Neuronal stem cell (in vitro differentiated cells): ENCODE results near the gene ZIK1. TPM values are rescaled to one million over a fixed set of nuclear protein-coding genes. Genes with fewer than 3 reads are reported as not detected.

Experiments
- DNase-seq: peaks from one replicate; pipeline ENCODE4 v3.0.0-alpha.2; 2013; ENCODE audit warnings: low spot score
- H2AFZ ChIP-seq: one replicate; pipeline ENCODE4 v1.6.1; 2013; ENCODE audit warnings: mild to moderate bottlenecking, low read length, inconsistent platforms
- H2AK5ac ChIP-seq: 2 replicates; pipeline ENCODE4 v1.6.1; 2013; ENCODE audit warnings: low read depth, mild to moderate bottlenecking, inconsistent platforms, low read length, moderate library complexity, mixed read lengths
- H2BK120ac ChIP-seq: 2 replicates; pipeline ENCODE4 v1.6.1; 2013; ENCODE audit warnings: low read depth, mild to moderate bottlenecking, inconsistent platforms, low read length, moderate library complexity, mixed read lengths
- H2BK12ac ChIP-seq: one replicate; pipeline ENCODE4 v1.6.1; 2013; ENCODE audit warnings: low read length, inconsistent platforms
- H2BK15ac ChIP-seq: 2 replicates; pipeline ENCODE4 v1.6.1; 2013; ENCODE audit warnings: mild to moderate bottlenecking, low read length, inconsistent platforms, mixed read lengths
- H2BK5ac ChIP-seq: one replicate; pipeline ENCODE4 v1.6.1; 2013; ENCODE audit warnings: inconsistent platforms, mild to moderate bottlenecking, low read length, moderate library complexity
- H3K14ac ChIP-seq: one replicate; pipeline ENCODE4 v1.6.1; 2013; ENCODE audit warnings: low read length, inconsistent platforms
- H3K18ac ChIP-seq: 2 replicates; pipeline ENCODE4 v1.6.1; 2013; ENCODE audit warnings: low read length, inconsistent platforms
- H3K23ac ChIP-seq: 2 replicates; pipeline ENCODE4 v1.6.1; 2013; ENCODE audit warnings: low read depth, mild to moderate bottlenecking, mixed read lengths, low read length, inconsistent platforms; ENCODE audit not compliant: poor library complexity
- H3K27ac ChIP-seq: replicated peaks from 3 replicates; pipeline ENCODE4 v1.5.1; 2013; ENCODE audit warnings: low read length, inconsistent platforms
- H3K27me3 ChIP-seq, 3 experiments: 2 replicates each; pipeline ENCODE4 v1.6.1; 2013; ENCODE audit warnings: low read length in 3 of 3, mild to moderate bottlenecking in 2 of 3, inconsistent platforms in 1 of 3, low read depth in 1 of 3, mixed read lengths in 1 of 3, moderate library complexity in 1 of 3; ENCODE audit not compliant: control insufficient read depth in 3 of 3, insufficient read depth in 3 of 3
- H3K36me3 ChIP-seq, 2 donors: replicated peaks in 1 of 2; 2 replicates each; pipeline ENCODE4 v1.6.1; 2013; ENCODE audit warnings: low read length in 2 of 2; ENCODE audit not compliant: control insufficient read depth in 2 of 2, insufficient read depth in 2 of 2
- H3K4ac ChIP-seq: 2 replicates; pipeline ENCODE4 v1.6.1; 2013; ENCODE audit warnings: inconsistent platforms, mild to moderate bottlenecking, low read length, moderate library complexity
- H3K4me1 ChIP-seq, 2 donors: 1 replicate in 1 of 2; 2 replicates in 1 of 2; pipeline ENCODE4 v1.6.1; 2013; ENCODE audit warnings: low read length in 2 of 2, low read depth in 1 of 2; ENCODE audit not compliant: control insufficient read depth in 2 of 2, insufficient read depth in 1 of 2
- H3K4me2 ChIP-seq: one replicate; pipeline ENCODE4 v1.6.1; 2013; ENCODE audit warnings: mild to moderate bottlenecking, low read length, inconsistent platforms; ENCODE audit not compliant: insufficient read depth, poor library complexity, severe bottlenecking
- H3K4me3 ChIP-seq, 2 donors: 2 replicates each; pipeline ENCODE4 v1.5.1; 2013; ENCODE audit warnings: low read length in 2 of 2, mild to moderate bottlenecking in 2 of 2, inconsistent platforms in 1 of 2, moderate library complexity in 1 of 2
- H3K79me1 ChIP-seq: one replicate; pipeline ENCODE4 v1.6.1; 2013; ENCODE audit warnings: low read depth, mild to moderate bottlenecking, inconsistent platforms, low read length, moderate library complexity
- H3K9ac ChIP-seq: one replicate; pipeline ENCODE4 v1.6.1; 2013; ENCODE audit warnings: mild to moderate bottlenecking, low read depth, low read length, inconsistent platforms; ENCODE audit not compliant: poor library complexity
- H3K9me3 ChIP-seq, 2 donors: replicated peaks in 1 of 2; 2 replicates each; pipeline versions ENCODE3 to v1.6.1; 2013; ENCODE audit warnings: low read length in 2 of 2, mild to moderate bottlenecking in 2 of 2, inconsistent platforms in 1 of 2, low read depth in 1 of 2, mixed read lengths in 1 of 2, moderate library complexity in 1 of 2; ENCODE audit not compliant: control insufficient read depth in 2 of 2, insufficient read depth in 1 of 2
- H4K8ac ChIP-seq: one replicate; pipeline ENCODE4 v1.6.1; 2013; ENCODE audit warnings: low read depth, mild to moderate bottlenecking, inconsistent platforms, low read length, moderate library complexity
- H4K91ac ChIP-seq: one replicate; pipeline ENCODE4 v1.6.1; 2013; ENCODE audit warnings: low read length, low read depth, mild to moderate bottlenecking, inconsistent platforms; ENCODE audit not compliant: poor library complexity
- WGBS, 2 donors: extraction: QIAGEN DNeasy Blood & Tissue Kit; methylation state at CpG; one replicate each; pipeline ENCODE4 v1.1.7; 2013; ENCODE audit warnings: missing lambda C conversion rate in 2 of 2, mixed read lengths in 1 of 2; ENCODE audit not compliant: insufficient read length in 2 of 2, insufficient replicate concordance in 1 of 2; ENCODE audit errors: extremely low coverage in 2 of 2; 5-methylcytosine and 5-hydroxymethylcytosine counted together
- polyA plus RNA-seq, 2 experiments: library from polyadenylated mRNA; stranded (reverse); fragments of 200-250 nt; gene quantifications; one replicate each; pipeline ENCODE4 v1.2.3, GENCODE V29; 2013

The ZIK1 gene
- polyA plus RNA-seq (2013, experiment 1 of 2), result 14.4 TPM
- polyA plus RNA-seq (2013, experiment 2 of 2), result 14.8 TPM

DNA sequence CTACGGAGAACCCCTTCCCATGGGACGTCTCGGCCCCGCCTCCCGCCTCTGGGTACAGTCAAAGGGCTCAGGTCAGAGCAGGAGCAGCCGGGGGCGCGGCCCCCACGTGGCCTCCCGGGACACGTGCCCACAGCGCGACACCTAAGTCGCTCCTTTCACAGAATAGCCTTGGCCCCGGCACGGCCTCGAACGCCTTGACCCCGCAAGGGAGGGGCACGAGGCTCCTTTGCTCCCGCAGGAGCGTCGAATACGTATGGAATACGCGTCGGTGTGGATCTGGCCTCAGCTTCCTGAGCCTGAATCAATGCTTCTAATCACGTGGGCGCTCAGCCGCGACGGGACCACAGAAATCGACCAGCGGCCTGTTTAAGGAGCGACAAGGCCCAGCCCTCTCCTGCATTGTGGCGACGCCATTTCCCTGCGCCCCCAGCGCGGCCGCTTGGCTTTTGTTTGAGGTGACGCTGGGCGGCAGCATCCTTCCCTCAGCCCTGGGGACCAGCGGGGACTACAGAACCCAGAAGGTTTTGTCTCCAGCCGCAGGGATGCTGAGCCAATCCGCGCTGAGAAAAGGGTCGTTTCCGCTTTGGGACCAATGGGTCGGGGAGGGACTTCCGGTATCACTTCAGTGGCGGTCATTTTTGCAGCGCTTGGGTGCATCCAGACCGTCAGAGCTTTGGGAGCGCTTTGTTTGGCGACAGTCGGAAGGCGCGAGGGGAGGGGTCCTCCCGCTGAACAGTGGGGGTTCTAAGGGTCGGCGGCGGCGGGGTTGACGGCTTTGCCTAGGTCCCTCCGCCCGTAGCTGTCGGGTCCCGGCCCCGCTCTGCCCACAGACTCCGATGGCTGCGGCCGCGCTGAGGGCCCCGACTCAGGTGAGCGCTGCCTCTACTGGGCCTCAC lies at the start of gene ZIK1:
ZIK1 (plus strand) TSS at position 625 of the 896 bp plus-strand sequence; CDS start at position 837, 212 bp downstream.
- H3K79me1 ChIP-seq, result peaks cover 10% of the 10 kb centered on the region
- peaks cover 41 to 62% of the 10 kb centered on the region in 2 donors for H3K9me3 ChIP-seq
- H2BK15ac ChIP-seq, result peak within 1 kb of the TSS; percentile 2
- peak within 1 kb of the TSS; percentile 31 for H4K91ac ChIP-seq
- peak within 1 kb of the TSS; percentile 13 for H3K4ac ChIP-seq
- DNase-seq, result peak; percentile 95
- peak within 1 kb of the TSS; percentile 62 for H2BK5ac ChIP-seq
- H2BK12ac ChIP-seq, result peak within 1 kb of the TSS; percentile 53
- peak within 1 kb of the TSS; percentile 90 for H3K9ac ChIP-seq
- H3K36me3 ChIP-seq, result peaks cover 26 to 40% of the 10 kb centered on the region in 2 donors
- peaks cover 5 to 11% of the 10 kb centered on the region in 2 donors for H3K4me1 ChIP-seq
- H3K23ac ChIP-seq, result peak within 1 kb of the TSS; percentile 31
- H4K8ac ChIP-seq, result peak within 1 kb of the TSS; percentile 77
- peaks cover 0 to 2% (median 0%) of the 10 kb centered on the region in 3 experiments for H3K27me3 ChIP-seq
- peak within 1 kb of the TSS; percentile 11 for H3K27ac ChIP-seq
- H2AFZ ChIP-seq, result peak within 1 kb of the TSS; percentile 97
- peak within 1 kb of the TSS; percentile 98 for H2AK5ac ChIP-seq
- H3K18ac ChIP-seq, result peak within 1 kb of the TSS; percentile 90
- no peak within 1 kb of the TSS for H2BK120ac ChIP-seq
- peak within 1 kb of the TSS; percentile 83 to 96 for H3K4me3 ChIP-seq
- peak within 1 kb of the TSS; percentile 82 for H3K4me2 ChIP-seq
- WGBS, 2 donors, result no CpG with 5 or more reads among the region's 76 CpGs
- H3K14ac ChIP-seq, result peak within 1 kb of the TSS; percentile 50

DNA sequence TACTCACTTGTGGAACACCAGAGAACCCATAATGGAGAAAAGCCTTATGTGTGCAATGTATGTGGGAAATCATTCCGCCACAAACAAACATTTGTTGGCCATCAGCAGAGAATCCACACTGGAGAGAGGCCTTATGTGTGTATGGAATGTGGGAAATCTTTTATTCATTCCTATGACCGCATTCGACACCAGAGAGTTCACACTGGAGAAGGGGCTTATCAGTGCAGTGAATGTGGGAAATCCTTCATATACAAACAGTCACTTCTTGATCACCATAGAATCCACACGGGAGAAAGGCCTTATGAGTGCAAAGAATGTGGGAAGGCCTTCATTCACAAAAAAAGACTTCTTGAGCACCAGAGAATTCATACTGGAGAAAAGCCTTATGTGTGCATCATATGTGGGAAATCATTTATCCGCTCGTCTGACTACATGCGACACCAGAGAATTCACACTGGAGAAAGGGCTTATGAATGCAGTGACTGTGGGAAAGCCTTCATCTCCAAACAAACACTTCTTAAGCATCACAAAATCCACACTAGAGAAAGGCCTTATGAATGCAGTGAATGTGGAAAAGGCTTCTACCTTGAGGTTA lies 45.9 kb upstream of the ZIK1 start:
- Histone ChIP-seq H2BK5ac (no peak overlapping the region), H3K27me3 (no peaks in the 10 kb centered on the region), H3K18ac (no peak overlapping the region), H3K9ac (no peak overlapping the region), H3K79me1 (peaks cover 2% of the 10 kb centered on the region), H2AK5ac (no peak overlapping the region), H3K4ac (no peak overlapping the region), H3K4me3 (no peak overlapping the region), H3K9me3 (peaks cover 57 to 98% of the 10 kb centered on the region in 2 donors), H2AFZ (no peak overlapping the region), H3K4me1 (no peaks in the 10 kb centered on the region), H3K4me2 (no peak overlapping the region), H2BK15ac (no peak overlapping the region), H2BK120ac (no peak overlapping the region), H4K91ac (no peak overlapping the region), H3K27ac (no peak overlapping the region), H2BK12ac (no peak overlapping the region), H3K14ac (no peak overlapping the region), H4K8ac (no peak overlapping the region), H3K23ac (no peak overlapping the region), H3K36me3 (peaks cover 49 to 99% of the 10 kb centered on the region in 2 donors)
- DNase-seq, result no peak
- WGBS, 2 donors, result no CpG with 5 or more reads among the region's 7 CpGs

DNA sequence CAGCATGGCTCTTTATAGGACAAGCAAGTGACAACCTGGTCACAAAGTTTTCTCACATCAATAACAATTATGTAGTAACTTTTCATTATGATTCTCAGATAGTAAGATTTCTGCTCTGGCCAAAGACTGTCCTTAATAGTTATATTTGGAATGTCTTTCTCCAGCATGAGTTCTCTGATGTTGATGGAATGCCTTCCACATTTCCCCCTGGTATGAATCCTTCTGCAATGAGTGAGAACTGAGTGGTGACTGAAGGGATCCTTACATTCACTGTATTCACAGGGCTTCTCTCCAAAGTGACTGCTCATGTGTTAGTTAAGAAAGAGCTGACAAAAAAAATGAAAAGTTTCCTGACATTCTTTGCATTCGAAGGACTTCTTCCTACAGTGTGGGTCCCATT lies 37.4 kb upstream of the ZIK1 start:
- H3K4me3 ChIP-seq, result no peak overlapping the region
- no peaks in the 10 kb centered on the region for H3K27me3 ChIP-seq
- H2BK120ac ChIP-seq, result no peak overlapping the region
- H3K36me3 ChIP-seq, result peaks cover 48 to 100% of the 10 kb centered on the region in 2 donors
- no peak overlapping the region for H3K23ac ChIP-seq
- no peak overlapping the region for H3K4ac ChIP-seq
- DNase-seq, result no peak
- no peak overlapping the region for H3K18ac ChIP-seq
- no peak overlapping the region for H2BK12ac ChIP-seq
- peaks cover 50 to 92% of the 10 kb centered on the region in 2 donors for H3K9me3 ChIP-seq
- H2AFZ ChIP-seq, result no peak overlapping the region
- no peak overlapping the region for H2BK5ac ChIP-seq
- H3K9ac ChIP-seq, result no peak overlapping the region
- H3K4me1 ChIP-seq, result no peaks in the 10 kb centered on the region
- H2BK15ac ChIP-seq, result no peak overlapping the region
- H3K79me1 ChIP-seq, result no peaks in the 10 kb centered on the region
- no peak overlapping the region for H3K4me2 ChIP-seq
- H4K8ac ChIP-seq, result no peak overlapping the region
- WGBS, 2 donors, result no CpG with 5 or more reads among the region's 1 CpG
- no peak overlapping the region for H2AK5ac ChIP-seq
- H4K91ac ChIP-seq, result no peak overlapping the region
- H3K14ac ChIP-seq, result no peak overlapping the region
- no peak overlapping the region for H3K27ac ChIP-seq

DNA sequence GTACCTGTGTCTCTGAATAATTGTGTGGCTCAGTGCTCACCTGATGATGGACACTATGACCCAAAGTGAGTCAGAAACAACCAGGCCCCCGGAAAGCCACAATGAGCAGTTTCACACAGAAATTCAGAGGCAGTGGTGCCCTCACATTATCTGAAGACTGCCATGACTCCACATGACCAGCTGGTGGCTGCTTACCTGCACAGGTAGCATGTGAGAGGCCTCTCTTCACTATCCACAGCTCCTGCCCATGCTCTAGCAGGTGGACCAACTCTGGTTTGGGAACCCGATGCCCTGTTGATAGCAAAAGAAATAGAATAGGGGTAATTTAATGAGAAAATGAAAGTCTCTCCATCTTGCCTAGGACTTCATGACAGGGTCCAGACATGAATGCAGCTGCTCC lies 31.5 kb upstream of the ZIK1 start:
- no peaks in the 10 kb centered on the region for H3K27me3 ChIP-seq
- H2BK15ac ChIP-seq, result no peak overlapping the region
- no peak for DNase-seq
- H2BK12ac ChIP-seq, result no peak overlapping the region
- peaks cover 31 to 81% of the 10 kb centered on the region in 2 donors for H3K9me3 ChIP-seq
- no peak overlapping the region for H2BK120ac ChIP-seq
- WGBS, 2 donors, result no CpG with 5 or more reads among the region's 2 CpGs
- H4K91ac ChIP-seq, result no peak overlapping the region
- H3K27ac ChIP-seq, result no peak overlapping the region
- H3K14ac ChIP-seq, result no peak overlapping the region
- no peak overlapping the region for H3K18ac ChIP-seq
- peaks cover 48 to 96% of the 10 kb centered on the region in 2 donors for H3K36me3 ChIP-seq
- H3K4me3 ChIP-seq, result no peak overlapping the region
- H3K4me1 ChIP-seq, result no peaks in the 10 kb centered on the region
- no peak overlapping the region for H3K4me2 ChIP-seq
- H2AK5ac ChIP-seq, result no peak overlapping the region
- H3K79me1 ChIP-seq, result no peaks in the 10 kb centered on the region
- no peak overlapping the region for H2AFZ ChIP-seq
- no peak overlapping the region for H3K9ac ChIP-seq
- no peak overlapping the region for H3K23ac ChIP-seq
- H3K4ac ChIP-seq, result no peak overlapping the region
- no peak overlapping the region for H2BK5ac ChIP-seq
- H4K8ac ChIP-seq, result no peak overlapping the region
